ENCODE data around the gene MRPS7. TPM values are rescaled to one million over a fixed set of nuclear protein-coding genes. Genes with fewer than 3 reads are reported as not detected.
"Not testable (repeated sequence)": the region's sequence is repeated elsewhere in the genome, so short reads cannot be mapped to it uniquely, and the experiment has no call there.

The MRPS7 gene
- total RNA-seq, 1 donor from 2014 or later: 67.6 TPM

- Mint-ChIP-seq H3K36me3 (ENCODE audit: low read depth) (peaks cover 41% of the 10 kb centered on the region), H3K27me3 (no peaks in the 10 kb centered on the region), H3K4me1 (peaks cover 20% of the 10 kb centered on the region), H3K4me3 (peak overlapping the region; percentile 82), H3K27ac (no peak overlapping the region), H3K9me3 (no peaks in the 10 kb centered on the region)
- ChIA-PET CTCF (no interaction called here), POLR2A (interaction anchor here (0.7 to 7.4 kb wide), 6 partner anchors 11 to 222 kb away, joined by 3 to 110 read pairs (median 30); partner anchors contain the start of genes GGA3, GRB2, MRPS7 and SLC25A19)
- no peak for TF ChIP-seq CTCF (IDR thresholded peaks at IDR 0.05)
- intact Hi-C loops (cut with micrococcal nuclease): loop anchor here (5.0 kb wide), 2 partner anchors 36 to 244 kb away; partner anchors contain the start of genes CASKIN2 and TSEN54
- DNase-seq: no peak
- ATAC-seq (ENCODE audit: low read depth): no peak
Observed at GRCh38 chr17:75272848-75273184, 11.1 kb downstream of the MRPS7 start.

GRCh38 chr17:75273977-75274708 lies 12.5 kb downstream of the MRPS7 start:
- Mint-ChIP-seq H3K36me3 (ENCODE audit: low read depth) (peaks cover 48% of the 10 kb centered on the region), H3K9me3 (no peaks in the 10 kb centered on the region), H3K27ac (no peak overlapping the region), H3K27me3 (no peaks in the 10 kb centered on the region), H3K4me1 (peaks cover 17% of the 10 kb centered on the region), H3K4me3 (no peak overlapping the region)
- ChIA-PET CTCF (interaction anchor here (0.8 to 1.3 kb wide), 2 partner anchors 15 to 49 kb away, joined by 4 read pairs; partner anchors contain the start of gene SLC25A19), POLR2A (interaction anchor here (0.6 to 7.4 kb wide), 6 partner anchors 11 to 133 kb away, joined by 3 to 110 read pairs (median 18); partner anchors contain the start of genes GGA3, GRB2, MRPS7 and SLC25A19)
- no peak for TF ChIP-seq CTCF (IDR thresholded peaks at IDR 0.05)
- intact Hi-C loops (cut with micrococcal nuclease): loop anchor here (5.0 kb wide), 2 partner anchors 37 to 243 kb away; partner anchors contain the start of genes CASKIN2 and TSEN54
- ATAC-seq (ENCODE audit: low read depth) (no peak), DNase-seq (no peak)

- Mint-ChIP-seq H3K27me3 (no peaks in the 10 kb centered on the region), H3K4me1 (peaks cover 1% of the 10 kb centered on the region), H3K4me3 (no peak overlapping the region), H3K27ac (no peak overlapping the region), H3K36me3 (ENCODE audit: low read depth) (peaks cover 64% of the 10 kb centered on the region), H3K9me3 (no peaks in the 10 kb centered on the region)
- ChIA-PET POLR2A (interaction anchor here (0.5 to 1.2 kb wide), 6 partner anchors 11 to 1068 kb away, joined by 3 to 9 read pairs (median 5); partner anchors contain the start of genes MRPS7 and SLC25A19), CTCF (no interaction called here)
- intact Hi-C loops (cut with micrococcal nuclease): no loop called here
- ATAC-seq (ENCODE audit: low read depth): no peak
- TF ChIP-seq CTCF (IDR thresholded peaks at IDR 0.05): no peak
- DNase-seq: no peak
Observed at GRCh38 chr17:75277664-75278071, 16.0 kb downstream of the MRPS7 start.

DNA sequence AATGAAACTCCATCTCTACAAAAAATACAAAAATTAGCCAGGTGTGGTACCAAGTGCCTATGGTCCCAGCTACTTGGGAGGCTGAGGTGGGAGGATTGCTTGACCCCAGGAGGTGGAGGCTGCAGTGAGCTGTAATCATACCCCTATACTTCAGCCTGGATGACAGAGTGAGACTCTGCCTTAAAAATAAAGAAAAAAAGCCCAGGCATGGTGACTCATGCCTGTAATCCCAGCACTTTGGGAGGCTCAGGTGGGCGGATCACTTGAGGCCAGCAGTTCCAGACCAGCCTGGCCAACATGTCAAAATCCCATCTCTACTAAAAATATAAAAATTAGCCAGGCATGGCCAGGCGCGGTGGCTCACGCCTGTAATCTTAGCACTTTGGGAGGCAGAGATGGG lies 18.5 kb downstream of the MRPS7 start:
- peaks cover 59% of the 10 kb centered on the region for H3K36me3 Mint-ChIP-seq (ENCODE audit: low read depth)
- ATAC-seq (ENCODE audit: low read depth); CTCF ChIA-PET; H3K27ac Mint-ChIP-seq; H3K4me1 Mint-ChIP-seq; H3K27me3 Mint-ChIP-seq; DNase-seq; intact Hi-C loops (cut with micrococcal nuclease); H3K4me3 Mint-ChIP-seq; H3K9me3 Mint-ChIP-seq: not testable (repeated sequence)
- POLR2A ChIA-PET: interaction anchor here (0.7 to 1.6 kb wide), 4 partner anchors 9 to 1109 kb away, joined by 3 to 8 read pairs (median 4); partner anchors contain the start of genes MIF4GD and SLC25A19

DNA sequence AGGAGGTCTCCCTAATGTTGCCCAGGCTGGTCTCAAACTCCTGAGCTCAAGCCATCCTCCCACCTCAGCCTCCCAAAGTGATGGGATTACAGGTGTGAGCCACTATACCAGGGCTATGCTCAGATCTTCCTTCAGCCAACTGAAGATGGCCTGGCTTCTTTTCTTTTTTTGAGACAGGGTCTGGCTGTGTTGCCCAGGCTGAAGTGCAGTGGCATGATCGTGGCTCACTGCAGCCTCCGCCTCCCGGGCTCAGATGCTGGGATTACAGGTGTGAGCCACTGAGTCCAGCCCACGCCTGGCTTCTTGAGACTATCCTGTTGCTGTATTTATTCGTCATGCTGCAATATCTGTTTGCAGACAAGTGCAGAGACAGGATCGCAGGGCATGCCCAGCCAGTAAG lies 23.4 kb downstream of the MRPS7 start:
- Mint-ChIP-seq H3K4me1 (peaks cover 21% of the 10 kb centered on the region), H3K9me3 (no peaks in the 10 kb centered on the region), H3K36me3 (ENCODE audit: low read depth) (peaks cover 61% of the 10 kb centered on the region), H3K27me3 (no peaks in the 10 kb centered on the region), H3K4me3 (no peak overlapping the region), H3K27ac (no peak overlapping the region)
- CTCF ChIA-PET: interaction anchor here (0.7 to 1.0 kb wide), 2 partner anchors 117 to 171 kb away, joined by 3 read pairs; no protein-coding TSS in a partner anchor
- intact Hi-C loops (cut with micrococcal nuclease): no loop called here
- ATAC-seq (ENCODE audit: low read depth): no peak
- TF ChIP-seq CTCF (IDR thresholded peaks at IDR 0.05): no peak
- DNase-seq: no peak
- POLR2A ChIA-PET: interaction anchor here (0.6 to 4.3 kb wide), 3 partner anchors 13 to 67 kb away, joined by 3 to 30 read pairs (median 4); partner anchors contain the start of genes GGA3, MIF4GD and MRPS7
